ENCODE measurements around the gene KRT7. TPM values are rescaled to one million over a fixed set of nuclear protein-coding genes. Genes with fewer than 3 reads are reported as not detected.
"Not testable (repeated sequence)": the region's sequence is repeated elsewhere in the genome, so short reads cannot be mapped to it uniquely, and the experiment has no call there.

Gene KRT7
- total RNA-seq, 1 donor from 2014 or later = 664 TPM

GRCh38 chr12:52254180-52254964 lies 21.3 kb downstream of the KRT7 start:
- DNase-seq = peak; percentile 50
- Histone ChIP-seq H3K27ac (no peak overlapping the region), H3K4me1 (peaks cover 18% of the 10 kb centered on the region), H3K27me3 (peaks cover 47% of the 10 kb centered on the region), H3K36me3 (no peaks in the 10 kb centered on the region), H3K4me3 (no peak overlapping the region), H3K9me3 (no peaks in the 10 kb centered on the region)
- no peak for ATAC-seq
- no peak for TF ChIP-seq CTCF (IDR thresholded peaks at IDR 0.05)
- intact Hi-C loops (cut with DNase I) = no loop called here

- peaks cover 45% of the 10 kb centered on the region for H3K27me3 ChIP-seq
- no peak overlapping the region for H3K27ac ChIP-seq
- H3K4me3 ChIP-seq = no peak overlapping the region
- peaks cover 11% of the 10 kb centered on the region for H3K4me1 ChIP-seq
- intact Hi-C loops (cut with DNase I) = no loop called here
- DNase-seq (peak; percentile 46), ATAC-seq (no peak)
- no peaks in the 10 kb centered on the region for H3K9me3 ChIP-seq
- H3K36me3 ChIP-seq = no peaks in the 10 kb centered on the region
- TF ChIP-seq CTCF (IDR thresholded peaks at IDR 0.05) = no peak
Measured at GRCh38 chr12:52254965-52255751, 22.1 kb downstream of the KRT7 start.

- DNase-seq (peak; percentile 39), ATAC-seq (no peak)
- no peak overlapping the region for H3K4me3 ChIP-seq
- TF ChIP-seq CTCF (IDR thresholded peaks at IDR 0.05) = no peak
- no peaks in the 10 kb centered on the region for H3K9me3 ChIP-seq
- H3K27me3 ChIP-seq = peaks cover 38% of the 10 kb centered on the region
- H3K27ac ChIP-seq = no peak overlapping the region
- H3K36me3 ChIP-seq = no peaks in the 10 kb centered on the region
- peaks cover 8% of the 10 kb centered on the region for H3K4me1 ChIP-seq
- intact Hi-C loops (cut with DNase I) = no loop called here
Measured at GRCh38 chr12:52255926-52256583, 23.0 kb downstream of the KRT7 start.

GRCh38 chr12:52256584-52256935 lies 23.5 kb downstream of the KRT7 start:
- Histone ChIP-seq H3K36me3 (no peaks in the 10 kb centered on the region), H3K4me1 (peaks cover 8% of the 10 kb centered on the region), H3K27me3 (peaks cover 38% of the 10 kb centered on the region), H3K4me3 (no peak overlapping the region), H3K27ac (no peak overlapping the region), H3K9me3 (no peaks in the 10 kb centered on the region)
- no peak for TF ChIP-seq CTCF (IDR thresholded peaks at IDR 0.05)
- ATAC-seq = no peak
- intact Hi-C loops (cut with DNase I) = no loop called here
- DNase-seq = peak; percentile 23

- intact Hi-C loops (cut with DNase I) = no loop called here
- ATAC-seq (no peak), DNase-seq (peak; percentile 57)
- Histone ChIP-seq H3K4me1 (peaks cover 8% of the 10 kb centered on the region), H3K27me3 (peaks cover 38% of the 10 kb centered on the region), H3K4me3 (no peak overlapping the region), H3K9me3 (no peaks in the 10 kb centered on the region), H3K36me3 (no peaks in the 10 kb centered on the region), H3K27ac (no peak overlapping the region)
- TF ChIP-seq CTCF (IDR thresholded peaks at IDR 0.05) = no peak
Measured at GRCh38 chr12:52257074-52257551, 24.1 kb downstream of the KRT7 start.

GRCh38 chr12:52257922-52258321 lies 24.9 kb downstream of the KRT7 start:
- H3K27ac ChIP-seq; H3K4me3 ChIP-seq; intact Hi-C loops (cut with DNase I); H3K9me3 ChIP-seq; H3K4me1 ChIP-seq; H3K36me3 ChIP-seq; ATAC-seq: not testable (repeated sequence)
- peak; percentile 26 for DNase-seq
- peaks cover 38% of the 10 kb centered on the region for H3K27me3 ChIP-seq

All from upper lobe of right lung (tissue), 1 donor.